Choroid plexus epithelial cell (primary cell): Measurements from ENCODE around the gene RAF1.

Source experiments
- DNase-seq: peaks from one replicate; pipeline ENCODE4 v3.0.0-alpha.2; 2010; ENCODE audit warnings: low read depth
- H3K4me3 ChIP-seq: 2 replicates; pipeline ENCODE4 v1.5.1; 2011; ENCODE audit warnings: low read depth, mild to moderate bottlenecking, control low read depth, low read length, moderate library complexity
- TF ChIP-seq, protein P1 (sequence below): conservative IDR thresholded peaks from 2 replicates; pipeline ENCODE4 v1.5.1; 2011; ENCODE audit warnings: low read depth, mild to moderate bottlenecking, control low read depth, inconsistent platforms, low read length, moderate library complexity

The RAF1 gene

DNA sequence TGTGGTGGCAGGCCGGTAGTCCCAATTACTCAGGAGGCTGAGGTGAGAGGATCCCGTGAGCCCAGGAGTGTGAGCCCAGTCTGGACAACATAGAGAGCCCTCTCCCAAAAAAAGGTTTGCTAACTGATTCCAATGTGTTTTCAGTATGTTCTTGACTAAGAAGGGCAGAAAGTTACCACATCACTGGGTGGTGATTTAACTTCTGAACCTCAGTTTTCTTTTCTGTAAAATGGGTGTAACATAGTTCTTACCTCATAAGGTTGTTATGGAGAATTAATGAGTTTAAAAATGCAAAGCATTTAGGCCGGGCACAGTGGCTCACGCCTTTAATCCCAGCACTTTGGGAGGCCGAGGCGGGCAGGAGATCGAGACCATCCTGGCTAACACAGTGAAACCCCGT is 28.5 kb upstream of the RAF1 start:
- H3K4me3 ChIP-seq, result no peak overlapping the region
- no peak for DNase-seq
- TF ChIP-seq, protein P1, sequence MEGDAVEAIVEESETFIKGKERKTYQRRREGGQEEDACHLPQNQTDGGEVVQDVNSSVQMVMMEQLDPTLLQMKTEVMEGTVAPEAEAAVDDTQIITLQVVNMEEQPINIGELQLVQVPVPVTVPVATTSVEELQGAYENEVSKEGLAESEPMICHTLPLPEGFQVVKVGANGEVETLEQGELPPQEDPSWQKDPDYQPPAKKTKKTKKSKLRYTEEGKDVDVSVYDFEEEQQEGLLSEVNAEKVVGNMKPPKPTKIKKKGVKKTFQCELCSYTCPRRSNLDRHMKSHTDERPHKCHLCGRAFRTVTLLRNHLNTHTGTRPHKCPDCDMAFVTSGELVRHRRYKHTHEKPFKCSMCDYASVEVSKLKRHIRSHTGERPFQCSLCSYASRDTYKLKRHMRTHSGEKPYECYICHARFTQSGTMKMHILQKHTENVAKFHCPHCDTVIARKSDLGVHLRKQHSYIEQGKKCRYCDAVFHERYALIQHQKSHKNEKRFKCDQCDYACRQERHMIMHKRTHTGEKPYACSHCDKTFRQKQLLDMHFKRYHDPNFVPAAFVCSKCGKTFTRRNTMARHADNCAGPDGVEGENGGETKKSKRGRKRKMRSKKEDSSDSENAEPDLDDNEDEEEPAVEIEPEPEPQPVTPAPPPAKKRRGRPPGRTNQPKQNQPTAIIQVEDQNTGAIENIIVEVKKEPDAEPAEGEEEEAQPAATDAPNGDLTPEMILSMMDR, result no peak

DNA sequence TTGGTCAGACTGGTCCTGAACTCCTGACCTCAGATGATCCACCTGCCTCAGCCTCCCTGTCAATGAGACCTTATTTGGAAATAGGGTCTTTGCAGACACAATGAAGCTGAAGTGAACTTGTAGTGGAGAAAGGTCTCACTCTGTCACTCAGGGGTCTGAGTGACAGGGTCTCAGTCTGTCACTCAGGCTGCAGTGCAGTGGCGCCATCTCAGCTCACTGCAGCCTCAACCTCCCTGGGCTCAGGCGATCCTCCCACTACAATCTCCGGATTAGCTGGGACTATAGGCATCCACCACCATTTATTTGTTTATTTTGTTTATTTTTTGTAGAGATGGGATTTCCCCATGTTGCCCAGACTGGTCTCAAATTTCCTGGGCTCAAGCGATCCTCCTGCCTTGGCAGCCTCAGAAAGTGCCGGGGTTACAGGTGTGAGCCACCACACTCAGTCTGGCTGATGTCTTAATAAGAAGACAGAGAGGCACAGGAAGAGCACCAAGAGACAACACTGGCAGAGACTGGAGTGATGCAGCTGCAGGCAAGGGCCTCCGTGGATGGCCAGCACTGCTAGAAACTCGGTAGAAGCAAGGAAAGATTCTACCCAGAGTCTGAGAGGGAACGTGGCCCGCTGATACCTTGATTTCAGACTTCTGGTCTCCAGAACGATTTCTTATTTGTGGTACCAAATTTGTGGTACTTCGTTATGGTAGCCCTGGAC is 26.2 kb upstream of the RAF1 start:
- TF ChIP-seq, protein P1, result no peak
- DNase-seq, result no peak
- no peak overlapping the region for H3K4me3 ChIP-seq

DNA sequence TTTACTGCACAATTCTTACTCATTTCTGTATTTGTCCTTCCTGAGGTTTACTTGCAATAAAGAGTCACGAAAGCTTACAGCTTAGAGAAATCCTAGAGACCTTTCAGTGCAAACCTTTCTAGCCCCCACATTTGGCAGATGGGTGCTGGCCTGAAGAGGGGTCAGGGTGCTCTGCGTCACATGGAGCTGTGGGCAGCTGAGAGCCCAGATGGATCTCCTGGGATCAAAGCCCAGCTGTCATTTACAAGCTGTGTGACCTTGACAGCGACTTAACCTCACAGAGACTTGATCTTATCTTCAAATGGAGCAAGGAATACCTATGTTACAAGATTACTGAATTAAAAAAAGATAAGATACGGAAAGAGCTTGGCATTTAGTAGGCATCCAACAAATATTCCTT is 24.0 kb upstream of the RAF1 start:
- DNase-seq, result no peak

DNA sequence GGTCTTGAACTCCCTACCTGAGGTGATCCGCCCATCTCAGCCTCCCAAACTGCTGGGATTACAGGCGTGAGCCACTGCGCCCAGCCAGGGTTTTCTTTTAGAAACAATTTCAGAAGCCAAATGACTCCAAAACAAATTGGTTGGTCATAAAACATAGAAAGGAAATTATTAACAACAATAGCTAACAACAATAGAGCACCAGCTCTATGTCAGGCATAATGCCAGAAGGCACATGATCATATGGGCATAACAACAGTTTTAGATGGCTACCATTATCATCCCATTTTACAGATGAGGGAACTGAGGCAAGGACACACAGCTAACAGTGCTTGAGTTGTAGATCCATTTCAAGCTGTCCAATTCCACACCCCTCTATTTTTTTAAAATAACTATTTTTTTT is 22.2 kb upstream of the RAF1 start:
- TF ChIP-seq, protein P1, result no peak
- H3K4me3 ChIP-seq, result no peak overlapping the region
- no peak for DNase-seq

More for the DNA sequence above, 24.0 kb upstream of the RAF1 start:
- no peak overlapping the region for H3K4me3 ChIP-seq
- TF ChIP-seq, protein P1, result no peak

DNA sequence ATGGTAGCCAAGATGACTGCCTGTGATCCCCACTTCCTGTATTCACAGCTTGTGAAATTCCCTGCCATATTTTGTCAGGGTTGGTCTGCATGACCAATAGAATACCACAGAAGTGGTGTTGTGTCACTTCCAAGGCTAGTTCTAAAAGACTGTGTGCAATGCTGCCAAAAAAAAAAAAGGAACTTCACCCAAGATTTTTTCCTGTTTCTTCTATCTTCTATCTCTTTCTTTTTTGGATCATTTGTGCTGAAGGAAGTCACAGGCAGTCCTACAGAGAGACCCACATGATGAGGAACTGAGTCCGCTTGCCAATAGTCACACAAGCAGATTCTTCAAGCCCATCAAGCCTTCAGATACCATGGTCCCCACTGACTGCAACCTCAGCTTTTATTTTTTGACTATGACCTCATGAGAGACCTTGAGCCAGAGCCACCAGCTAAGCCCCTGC is 18.1 kb upstream of the RAF1 start:
- TF ChIP-seq, protein P1, result no peak
- H3K4me3 ChIP-seq, result no peak overlapping the region
- peak; percentile 81 for DNase-seq

DNA sequence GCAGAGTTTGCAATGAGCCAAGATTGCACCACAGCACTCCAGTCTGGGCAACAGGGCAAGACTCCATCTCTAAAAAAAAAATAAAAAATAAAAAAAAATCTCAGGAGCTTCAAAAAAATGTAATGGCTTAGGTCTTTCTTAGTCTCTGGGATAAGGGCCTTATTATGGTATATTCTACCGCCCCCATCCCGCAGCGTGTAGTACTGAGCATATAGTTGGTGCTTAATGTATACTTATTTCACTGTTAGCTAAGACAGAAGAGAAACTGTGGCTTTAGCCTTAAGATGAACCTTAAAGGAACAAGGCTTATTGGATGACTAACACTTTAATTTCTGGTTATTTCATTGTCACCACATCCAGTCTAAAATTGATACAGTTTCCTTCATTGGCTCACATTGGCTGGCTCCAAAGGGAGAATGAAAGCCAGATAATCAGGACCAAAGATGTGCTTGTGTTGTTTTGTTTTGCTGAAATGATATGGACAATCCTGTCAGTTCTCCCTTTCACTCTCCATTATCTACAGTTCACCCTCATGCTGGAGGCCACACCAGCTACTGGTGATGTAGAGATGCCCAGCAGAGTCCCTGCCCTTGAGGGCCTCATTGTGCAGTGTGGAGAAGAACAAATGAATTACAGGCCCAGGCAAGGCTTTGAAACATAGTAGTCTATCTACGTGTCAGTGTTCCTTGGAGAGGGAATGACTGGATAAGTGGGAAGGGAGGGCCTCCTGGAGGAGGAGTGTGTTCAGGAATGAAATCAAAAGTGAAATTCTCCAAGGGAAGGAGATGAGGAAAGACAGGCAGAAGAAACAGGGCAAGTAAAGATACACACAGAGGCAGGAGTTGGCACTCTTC is 17.4 kb upstream of the RAF1 start:
- no peak overlapping the region for H3K4me3 ChIP-seq
- no peak for DNase-seq
- TF ChIP-seq, protein P1, result no peak
